K562 (cell line): ENCODE data around the gene DENND6A. TPM values are rescaled to one million over a fixed set of nuclear protein-coding genes. Genes with fewer than 3 reads are reported as not detected.

Source experiments
- BDP1 ChIP-seq: IDR thresholded peaks from 3 replicates; pipeline ENCODE4 v1.6.1; 2011; ENCODE audit not compliant: insufficient read length, insufficient read depth
- CBX1 ChIP-seq: sonication (generic); IDR thresholded peaks from 2 replicates; pipeline ENCODE4 v1.6.1; 2016; ENCODE audit warnings: antibody characterized with exemption, low read depth, mild to moderate bottlenecking
- FOXM1 ChIP-seq, 2 experiments: fragments of 450-650 bp in 1 of 2; sonication (generic) in 1 of 2; formaldehyde crosslinking in 1 of 2; IDR thresholded peaks; 2 replicates each; pipeline versions ENCODE4 v1.6.1 to v1.9.0; 2017 to 2022; ENCODE audit warnings: low read depth in 2 of 2, mild to moderate bottlenecking in 2 of 2, missing genetic modification reagents in 1 of 2, moderate library complexity in 1 of 2
- GTF2F1 ChIP-seq: IDR thresholded peaks from 2 replicates; pipeline ENCODE4 v1.6.1; 2011; ENCODE audit warnings: low read depth, low read length, improper control_type of control experiment
- HNRNPLL ChIP-seq: fragments of 200-400 bp; formaldehyde crosslinking; IDR thresholded peaks from 2 replicates; pipeline ENCODE4 v1.6.1; 2017; ENCODE audit warnings: low read length, low read depth, mild to moderate bottlenecking; ENCODE audit not compliant: poor library complexity, severe bottlenecking
- KHSRP ChIP-seq: fragments of 450-650 bp; IDR thresholded peaks from 2 replicates; pipeline ENCODE4 v1.6.1; 2017
- MTA1 ChIP-seq: fragments of 450-650 bp; IDR thresholded peaks from 2 replicates; pipeline ENCODE4 v1.6.1; 2017; ENCODE audit warnings: borderline replicate concordance
- RB1 ChIP-seq: fragments of 450-650 bp; IDR thresholded peaks from 2 replicates; pipeline ENCODE4 v1.6.1; 2017; ENCODE audit warnings: low read depth, mild to moderate bottlenecking
- SMAD3 ChIP-seq: fragments of 450-650 bp; formaldehyde crosslinking; conservative IDR thresholded peaks from 2 replicates; pipeline ENCODE4 v1.4.0; 2020; ENCODE audit warnings: mild to moderate bottlenecking
- TAF7 ChIP-seq: fragments of 450-650 bp; IDR thresholded peaks from 2 replicates; pipeline ENCODE4 v1.6.1; 2016; ENCODE audit warnings: missing genetic modification characterization, missing compliant biosample characterization
- TAF9B ChIP-seq: fragments of 450-650 bp; IDR thresholded peaks from 2 replicates; pipeline ENCODE4 v1.6.1; 2018; ENCODE audit warnings: mild to moderate bottlenecking; ENCODE audit not compliant: partially characterized antibody
- ZSCAN29 ChIP-seq: fragments of 450-650 bp; IDR thresholded peaks from 2 replicates; pipeline ENCODE4 v1.6.1; 2017
- polyA plus RNA-seq, 8 experiments: library from polyadenylated mRNA; depleted of rRNA in 4 of 8; stranded (reverse) in 5 of 8; unstranded in 3 of 8; fragments of >200 nt; fragmentation: Nextera tagmentation in 2 of 8; fragmentation: Illumina TruSeq in 1 of 8; extraction: Ambion mirVana in 2 of 8; extraction: Trizol in 1 of 8; gene quantifications; 2 replicates each; pipeline versions ENCODE4 v1.2.1 to v1.2.3, GENCODE V29; 2011 to 2014; ENCODE audit warnings: inconsistent platforms in 1 of 8, missing spikeins in 1 of 8
- total RNA-seq, 7 experiments: library from RNA; depleted of rRNA in 6 of 7; stranded (reverse); fragments of >200 nt in 6 of 7; fragmentation: Illumina TruSeq in 2 of 7; extraction: Trizol in 2 of 7; gene quantifications; 2 replicates each; pipeline versions ENCODE4 v1.2.1 to v1.2.3, GENCODE V29; 2011 to 2021; ENCODE audit warnings: low replicate concordance in 1 of 7
- TF ChIP-seq, protein P1 (sequence below), 3 experiments: fragments of 200-800 bp in 1 of 3; sonication (Bioruptor generic) in 1 of 3; sonication (generic) in 1 of 3; formaldehyde crosslinking in 1 of 3; IDR thresholded peaks; 2 replicates each; pipeline versions ENCODE4 v1.6.1 to v1.8.0; 2016 to 2022; ENCODE audit warnings: mild to moderate bottlenecking in 2 of 3, missing compliant biosample characterization in 2 of 3, missing genetic modification characterization in 2 of 3, missing genetic modification reagents in 1 of 3
- TF ChIP-seq, protein P2 (sequence below): IDR thresholded peaks from 2 replicates; pipeline ENCODE4 v1.6.1; 2012; ENCODE audit warnings: low read depth, low read length, improper control_type of control experiment, borderline replicate concordance
- TF ChIP-seq, protein P3 (sequence below): fragments of 450-650 bp; IDR thresholded peaks from 2 replicates; pipeline ENCODE4 v1.6.1; 2016; ENCODE audit warnings: borderline replicate concordance
- TF ChIP-seq, protein P4 (sequence below), 2 experiments: IDR thresholded peaks; 2 replicates each; pipeline ENCODE4 v1.6.1; 2011; ENCODE audit warnings: borderline replicate concordance in 1 of 2, control low read depth in 1 of 2, low read depth in 1 of 2, low read length in 1 of 2, mild to moderate bottlenecking in 1 of 2, mixed read lengths in 1 of 2, moderate library complexity in 1 of 2; ENCODE audit not compliant: insufficient read depth in 1 of 2, insufficient read length in 1 of 2, poor library complexity in 1 of 2, severe bottlenecking in 1 of 2; ENCODE audit errors: extremely low read depth in 1 of 2

DENND6A gene
- total and polyA plus RNA-seq, 9 of the 15 experiments (the other 6 are each of a cell fraction or from before 2014, with no cell fraction given): 1.5 to 12.7 (median 7.1) TPM

DNA sequence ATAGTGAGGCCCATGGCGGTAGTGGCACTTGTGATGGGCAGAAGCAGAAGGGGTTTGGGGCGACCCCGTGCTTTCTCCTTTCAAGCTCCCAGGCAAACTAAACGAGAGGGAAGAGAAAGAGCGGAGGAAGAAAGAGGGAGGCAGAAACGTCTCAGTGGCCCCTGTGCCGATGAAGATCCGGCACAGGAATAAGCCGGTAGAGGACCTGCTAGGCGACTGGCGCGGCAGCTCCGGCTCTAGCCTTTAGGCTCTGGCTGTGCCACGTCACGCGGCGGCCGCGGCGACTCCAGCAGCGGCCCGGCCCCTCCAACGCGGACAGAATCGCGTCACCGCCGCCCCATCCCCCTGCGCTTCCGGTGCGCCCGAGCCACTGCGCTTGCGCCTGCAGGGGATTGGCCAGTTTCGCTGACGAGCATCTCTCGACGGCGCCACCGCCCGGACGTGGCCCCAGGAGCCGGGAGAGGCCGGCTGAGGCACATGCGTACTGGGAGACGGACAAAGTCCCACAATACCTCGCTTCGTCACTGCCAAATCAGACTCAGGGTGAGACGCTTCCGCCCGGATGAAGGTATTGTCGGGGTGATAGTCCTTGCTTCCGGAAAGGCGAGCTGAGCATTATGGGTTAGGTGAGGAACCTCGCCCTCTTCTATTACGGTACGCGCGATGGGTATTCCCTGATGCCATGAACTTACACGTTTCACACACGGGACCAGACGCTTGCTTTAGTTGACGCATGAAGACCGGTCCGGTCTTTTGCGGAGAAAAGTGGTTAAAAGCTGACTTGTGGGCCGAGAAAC is 95.6 kb downstream of the DENND6A start, which contains the start of gene ARF4 (continued):
- TF ChIP-seq TAF7 (peak; percentile 87), MTA1 (peak; percentile 65; the same call in 1 of the 2 replicates), CBX1 (0 out of 2 replicates have a peak, but pooled peaks have one; percentile 47), BDP1 (no peak), RB1 (peak; percentile 67; the same call in 1 of the 2 replicates), FOXM1 (IDR thresholded peaks at IDR 0.05; ENCODE audit: low read depth) (no peak), FOXM1 (CRISPR knock-in tag; IDR thresholded peaks at IDR 0.05; ENCODE audit: low read depth) (peak; percentile 46; the same call in 1 of the 2 replicates), TAF9B (peak; percentile 28), ZSCAN29 (no peak), GTF2F1 (peak; percentile 33; the same call in 1 of the 2 replicates), SMAD3 (no peak), HNRNPLL (peak; percentile 75), KHSRP (0 out of 2 replicates have a peak, but pooled peaks have one; percentile 15)
- TF ChIP-seq, protein P1, sequence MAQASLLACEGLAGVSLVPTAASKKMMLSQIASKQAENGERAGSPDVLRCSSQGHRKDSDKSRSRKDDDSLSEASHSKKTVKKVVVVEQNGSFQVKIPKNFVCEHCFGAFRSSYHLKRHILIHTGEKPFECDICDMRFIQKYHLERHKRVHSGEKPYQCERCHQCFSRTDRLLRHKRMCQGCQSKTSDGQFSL (CRISPR knock-in tag; IDR thresholded peaks at IDR 0.05): 0 out of 2 replicates have a peak, but pooled peaks have one; percentile 14
- TF ChIP-seq, protein P1 (tag; IDR thresholded peaks at IDR 0.05): no peak
- TF ChIP-seq, protein P2, sequence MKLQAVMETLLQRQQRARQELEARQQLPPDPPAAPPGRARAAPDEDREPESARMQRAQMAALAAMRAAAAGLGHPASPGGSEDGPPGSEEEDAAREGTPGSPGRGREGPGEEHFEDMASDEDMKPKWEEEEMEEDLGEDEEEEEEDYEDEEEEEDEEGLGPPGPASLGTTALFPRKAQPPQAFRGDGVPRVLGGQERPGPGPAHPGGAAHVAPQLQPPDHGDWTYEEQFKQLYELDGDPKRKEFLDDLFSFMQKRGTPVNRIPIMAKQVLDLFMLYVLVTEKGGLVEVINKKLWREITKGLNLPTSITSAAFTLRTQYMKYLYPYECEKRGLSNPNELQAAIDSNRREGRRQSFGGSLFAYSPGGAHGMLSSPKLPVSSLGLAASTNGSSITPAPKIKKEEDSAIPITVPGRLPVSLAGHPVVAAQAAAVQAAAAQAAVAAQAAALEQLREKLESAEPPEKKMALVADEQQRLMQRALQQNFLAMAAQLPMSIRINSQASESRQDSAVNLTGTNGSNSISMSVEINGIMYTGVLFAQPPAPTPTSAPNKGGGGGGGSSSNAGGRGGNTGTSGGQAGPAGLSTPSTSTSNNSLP: no peak
- TF ChIP-seq, protein P3, sequence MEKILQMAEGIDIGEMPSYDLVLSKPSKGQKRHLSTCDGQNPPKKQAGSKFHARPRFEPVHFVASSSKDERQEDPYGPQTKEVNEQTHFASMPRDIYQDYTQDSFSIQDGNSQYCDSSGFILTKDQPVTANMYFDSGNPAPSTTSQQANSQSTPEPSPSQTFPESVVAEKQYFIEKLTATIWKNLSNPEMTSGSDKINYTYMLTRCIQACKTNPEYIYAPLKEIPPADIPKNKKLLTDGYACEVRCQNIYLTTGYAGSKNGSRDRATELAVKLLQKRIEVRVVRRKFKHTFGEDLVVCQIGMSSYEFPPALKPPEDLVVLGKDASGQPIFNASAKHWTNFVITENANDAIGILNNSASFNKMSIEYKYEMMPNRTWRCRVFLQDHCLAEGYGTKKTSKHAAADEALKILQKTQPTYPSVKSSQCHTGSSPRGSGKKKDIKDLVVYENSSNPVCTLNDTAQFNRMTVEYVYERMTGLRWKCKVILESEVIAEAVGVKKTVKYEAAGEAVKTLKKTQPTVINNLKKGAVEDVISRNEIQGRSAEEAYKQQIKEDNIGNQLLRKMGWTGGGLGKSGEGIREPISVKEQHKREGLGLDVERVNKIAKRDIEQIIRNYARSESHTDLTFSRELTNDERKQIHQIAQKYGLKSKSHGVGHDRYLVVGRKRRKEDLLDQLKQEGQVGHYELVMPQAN: peak; percentile 70
- TF ChIP-seq, protein P4, sequence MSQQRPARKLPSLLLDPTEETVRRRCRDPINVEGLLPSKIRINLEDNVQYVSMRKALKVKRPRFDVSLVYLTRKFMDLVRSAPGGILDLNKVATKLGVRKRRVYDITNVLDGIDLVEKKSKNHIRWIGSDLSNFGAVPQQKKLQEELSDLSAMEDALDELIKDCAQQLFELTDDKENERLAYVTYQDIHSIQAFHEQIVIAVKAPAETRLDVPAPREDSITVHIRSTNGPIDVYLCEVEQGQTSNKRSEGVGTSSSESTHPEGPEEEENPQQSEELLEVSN (IDR thresholded peaks at IDR 0.05; ENCODE audit: borderline replicate concordance in 1 of 2, extremely low read depth in 1 of 2, insufficient read depth in 1 of 2, insufficient read length in 1 of 2, low read depth in 1 of 2, low read length in 1 of 2, poor library complexity in 1 of 2, severe bottlenecking in 1 of 2): peak in 1 of 2 experiments; percentile 44
